BLaER1 treated with 17β-estradiol and CSF1 and Interleukin-3, amounts not matched to agents 10 nM and 100 nM (cell line): ENCODE measurements around the gene IQSEC3.

ENCODE experiments used
- H3K27ac ChIP-seq, 11 experiments: shearing (Covaris generic); formaldehyde crosslinking; 2 replicates each; pipeline ENCODE4 v1.8.1; 2022
- H3K27me3 ChIP-seq, 11 experiments: shearing (Covaris generic); formaldehyde crosslinking; 2 replicates each; pipeline ENCODE4 v1.8.1; 2022
- H3K36me3 ChIP-seq, 11 experiments: shearing (Covaris generic); formaldehyde crosslinking; 2 replicates each; pipeline ENCODE4 v1.8.1; 2022
- H3K4me1 ChIP-seq, 10 experiments: shearing (Covaris generic); formaldehyde crosslinking; 2 replicates each; pipeline ENCODE4 v1.8.1; 2022
- H3K4me2 ChIP-seq, 11 experiments: shearing (Covaris generic); formaldehyde crosslinking; 2 replicates each; pipeline ENCODE4 v1.8.1; 2022
- H3K4me3 ChIP-seq, 10 experiments: shearing (Covaris generic); formaldehyde crosslinking; 2 replicates each; pipeline ENCODE4 v1.8.1; 2022
- H3K9ac ChIP-seq, 11 experiments: shearing (Covaris generic); formaldehyde crosslinking; 2 replicates each; pipeline ENCODE4 v1.8.1; 2022
- H3K9me3 ChIP-seq, 11 experiments: shearing (Covaris generic); formaldehyde crosslinking; replicated peaks in 1 of 11; 2 replicates each; pipeline ENCODE4 v1.8.1; 2022
- H4K20me1 ChIP-seq, 11 experiments: shearing (Covaris generic); formaldehyde crosslinking; 2 replicates each; pipeline ENCODE4 v1.8.1; 2022
- Cebpa-rat ChIP-seq, 11 experiments: shearing (Covaris generic); IDR thresholded peaks; 2 replicates each; pipeline ENCODE4 v1.8.1; 2022

IQSEC3 gene

DNA sequence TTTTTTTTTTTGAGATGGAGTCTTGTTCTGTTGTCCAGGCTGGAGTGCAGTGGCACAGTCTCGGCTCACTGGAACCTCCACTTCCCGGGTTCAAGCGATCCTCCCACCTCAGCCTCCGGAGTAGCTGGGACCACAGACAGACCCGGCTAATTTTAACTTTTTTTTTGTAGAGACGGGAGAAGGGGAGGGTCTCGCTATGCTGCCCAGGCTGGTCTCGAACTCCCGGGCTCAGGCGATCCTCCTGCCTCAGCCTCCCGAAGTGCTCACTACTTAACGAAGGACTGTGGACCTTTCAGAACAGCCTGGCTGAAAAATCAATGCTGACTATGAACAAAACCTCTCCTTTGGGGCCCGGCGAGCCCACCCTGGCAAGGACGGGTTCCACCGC lies 136.5 kb downstream of the IQSEC3 start:
- Histone ChIP-seq H3K9ac (no peak overlapping the region), H3K4me2 (no peak overlapping the region), H3K27ac (no peak overlapping the region), H3K9me3 (no peaks in the 10 kb centered on the region), H3K4me3 (no peak overlapping the region), H3K4me1 (no peaks in the 10 kb centered on the region), H4K20me1 (no peaks in the 10 kb centered on the region; a peak in 1 of 22 replicates), H3K36me3 (no peaks in the 10 kb centered on the region; a peak in 1 of 22 replicates), H3K27me3 (no peaks in the 10 kb centered on the region)
- no peak for TF ChIP-seq Cebpa-rat (IDR thresholded peaks at IDR 0.05)

DNA sequence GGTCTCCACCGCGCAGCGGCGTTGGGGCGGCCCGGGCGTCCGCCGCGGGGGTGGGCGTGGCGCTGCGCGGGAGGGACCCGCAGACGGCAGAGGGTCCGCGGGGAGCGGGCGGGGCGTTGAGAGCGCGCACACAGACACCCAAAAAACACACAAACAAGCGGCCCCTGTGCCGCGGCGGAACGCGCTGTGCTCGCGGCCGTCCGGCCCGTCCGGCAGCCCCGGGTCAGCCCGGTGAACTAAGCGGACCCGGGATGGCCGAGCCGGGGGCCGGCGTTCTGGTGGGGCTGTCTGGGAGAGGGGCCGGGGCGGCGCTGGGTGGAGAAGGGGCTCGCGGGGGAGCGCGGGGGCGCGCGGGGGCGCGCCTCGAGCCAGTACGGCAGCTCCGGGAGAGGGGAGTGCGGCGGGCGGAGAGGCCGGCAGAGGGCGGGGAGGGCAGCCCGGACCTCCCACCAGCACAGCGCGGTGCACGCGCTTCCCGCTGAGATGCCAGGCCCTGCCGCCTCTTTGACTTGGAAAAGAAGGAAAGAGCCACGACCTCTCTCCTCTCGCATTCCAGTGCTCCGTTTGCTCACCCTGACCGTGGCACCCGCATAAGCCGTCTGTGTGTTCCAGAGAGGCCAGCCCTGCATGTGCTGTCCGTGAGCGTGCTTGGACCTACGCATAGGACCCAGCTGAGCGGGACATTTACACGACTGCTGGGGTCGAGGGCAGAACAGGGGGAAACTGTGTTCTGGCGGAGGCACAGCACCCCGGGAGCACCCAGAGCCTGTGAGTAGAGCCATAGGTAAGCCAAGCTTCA lies 137.1 kb downstream of the IQSEC3 start:
- no peak for TF ChIP-seq Cebpa-rat (IDR thresholded peaks at IDR 0.05)
- Histone ChIP-seq H3K36me3 (no peaks in the 10 kb centered on the region; a peak in 1 of 22 replicates), H3K27ac (no peak overlapping the region), H3K4me2 (no peak overlapping the region), H3K4me3 (no peak overlapping the region), H3K9me3 (no peaks in the 10 kb centered on the region), H3K27me3 (no peaks in the 10 kb centered on the region), H3K4me1 (no peaks in the 10 kb centered on the region), H4K20me1 (no peaks in the 10 kb centered on the region; a peak in 1 of 22 replicates), H3K9ac (no peak overlapping the region)

- TF ChIP-seq Cebpa-rat (IDR thresholded peaks at IDR 0.05): no peak
- Histone ChIP-seq H3K36me3 (no peaks in the 10 kb centered on the region; a peak in 1 of 22 replicates), H4K20me1 (no peaks in the 10 kb centered on the region; a peak in 1 of 22 replicates), H3K9me3 (no peaks in the 10 kb centered on the region), H3K4me2 (no peak overlapping the region), H3K9ac (no peak overlapping the region), H3K4me1 (0 out of 20 replicates have a peak, but pooled peaks cover 0 to 4% (median 0%) of the 10 kb centered on the region in 10 experiments), H3K27me3 (no peaks in the 10 kb centered on the region), H3K4me3 (no peak overlapping the region), H3K27ac (no peak overlapping the region)
Observed at GRCh38 chr12:204261-204678, 137.7 kb downstream of the IQSEC3 start.

DNA sequence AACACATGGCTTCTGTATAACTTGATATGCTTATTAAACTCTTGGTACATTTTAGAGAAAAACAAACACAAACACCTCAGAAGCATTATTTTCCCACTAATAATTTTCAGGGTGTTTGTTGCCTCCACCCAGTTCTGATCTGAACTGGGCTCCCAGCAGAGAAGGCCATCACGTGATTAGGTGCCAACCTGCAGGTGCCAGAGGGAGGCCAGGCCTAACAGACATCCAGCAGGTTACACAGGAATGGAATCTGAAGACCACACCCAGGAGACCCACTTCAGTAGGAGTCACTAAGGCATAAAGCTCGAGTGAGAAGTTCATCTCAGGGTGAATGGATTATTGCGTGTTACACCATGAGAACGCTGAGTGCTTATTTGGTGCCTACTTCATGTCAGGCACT lies 138.5 kb downstream of the IQSEC3 start:
- no peak overlapping the region for H3K9ac ChIP-seq
- TF ChIP-seq Cebpa-rat (IDR thresholded peaks at IDR 0.05): no peak
- no peaks in the 10 kb centered on the region for H3K9me3 ChIP-seq
- H3K27me3 ChIP-seq: no peaks in the 10 kb centered on the region
- H3K4me2 ChIP-seq: no peak overlapping the region
- H3K4me1 ChIP-seq: 0 out of 20 replicates have a peak, but pooled peaks cover 0 to 4% (median 0%) of the 10 kb centered on the region in 10 experiments
- no peaks in the 10 kb centered on the region for H4K20me1 ChIP-seq
- no peak overlapping the region for H3K4me3 ChIP-seq
- no peaks in the 10 kb centered on the region; a peak in 1 of 22 replicates for H3K36me3 ChIP-seq
- H3K27ac ChIP-seq: no peak overlapping the region

- Histone ChIP-seq H3K27me3 (no peaks in the 10 kb centered on the region), H3K36me3 (no peaks in the 10 kb centered on the region; a peak in 1 of 22 replicates), H3K9ac (no peak overlapping the region), H3K4me3 (no peak overlapping the region), H3K27ac (no peak overlapping the region), H3K9me3 (no peaks in the 10 kb centered on the region), H3K4me1 (peaks cover under 1 to 20% (median 8%) of the 10 kb centered on the region in 10 experiments; a peak in 19 of 20 replicates), H4K20me1 (no peaks in the 10 kb centered on the region), H3K4me2 (no peak overlapping the region)
- TF ChIP-seq Cebpa-rat (IDR thresholded peaks at IDR 0.05): no peak
Observed at GRCh38 chr12:206746-207440, 140.3 kb downstream of the IQSEC3 start.

GRCh38 chr12:207804-208203 lies 141.2 kb downstream of the IQSEC3 start:
- TF ChIP-seq Cebpa-rat (IDR thresholded peaks at IDR 0.05): no peak
- H3K9ac ChIP-seq: no peak overlapping the region
- no peaks in the 10 kb centered on the region for H4K20me1 ChIP-seq
- no peak overlapping the region for H3K4me3 ChIP-seq
- no peaks in the 10 kb centered on the region for H3K9me3 ChIP-seq
- no peaks in the 10 kb centered on the region for H3K36me3 ChIP-seq
- no peak overlapping the region for H3K27ac ChIP-seq
- no peak overlapping the region for H3K4me2 ChIP-seq
- no peaks in the 10 kb centered on the region for H3K27me3 ChIP-seq
- H3K4me1 ChIP-seq: peaks cover 10 to 29% (median 17%) of the 10 kb centered on the region in 10 experiments

DNA sequence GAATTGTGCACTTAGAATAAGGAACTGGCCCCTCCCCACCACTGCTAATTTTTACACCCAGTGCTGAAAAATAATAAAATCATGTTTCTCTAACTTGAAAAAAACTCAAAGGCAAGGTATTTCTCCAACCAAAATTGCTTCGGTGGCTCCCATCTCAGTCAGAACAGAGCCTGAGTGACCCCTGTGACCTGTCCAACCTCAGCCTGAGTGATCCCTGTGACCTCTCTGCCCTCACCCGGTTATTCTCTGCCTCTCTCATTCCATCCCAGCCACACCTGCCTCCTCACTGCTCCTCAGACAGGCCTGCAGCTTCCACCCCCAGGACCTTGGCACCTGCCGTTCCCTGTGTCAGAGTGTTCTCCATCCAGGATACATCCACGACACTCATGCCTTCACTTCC lies 142.2 kb downstream of the IQSEC3 start:
- Histone ChIP-seq H3K4me3 (no peak overlapping the region), H4K20me1 (no peaks in the 10 kb centered on the region), H3K27ac (no peak overlapping the region), H3K9ac (no peak overlapping the region; a peak in 1 of 22 replicates), H3K4me1 (peaks cover 20 to 39% (median 27%) of the 10 kb centered on the region in 10 experiments), H3K36me3 (no peaks in the 10 kb centered on the region), H3K4me2 (no peak overlapping the region), H3K9me3 (no peaks in the 10 kb centered on the region), H3K27me3 (peaks cover 0 to 10% (median 0%) of the 10 kb centered on the region in 11 experiments; a peak in 3 of 22 replicates)
- no peak for TF ChIP-seq Cebpa-rat (IDR thresholded peaks at IDR 0.05)

- no peak for TF ChIP-seq Cebpa-rat (IDR thresholded peaks at IDR 0.05)
- Histone ChIP-seq H3K4me2 (no peak overlapping the region), H3K4me3 (no peak overlapping the region), H3K27me3 (peaks cover 0 to 11% (median 0%) of the 10 kb centered on the region in 11 experiments; a peak in 3 of 22 replicates), H4K20me1 (no peaks in the 10 kb centered on the region), H3K9ac (no peak overlapping the region; a peak in 1 of 22 replicates), H3K36me3 (no peaks in the 10 kb centered on the region), H3K9me3 (no peaks in the 10 kb centered on the region), H3K27ac (no peak overlapping the region), H3K4me1 (peaks cover 24 to 43% (median 31%) of the 10 kb centered on the region in 10 experiments)
Observed at GRCh38 chr12:209246-209645, 142.7 kb downstream of the IQSEC3 start.

GRCh38 chr12:209851-210250 lies 143.3 kb downstream of the IQSEC3 start:
- H3K4me3 ChIP-seq: no peak overlapping the region
- H3K4me1 ChIP-seq: peaks cover 28 to 49% (median 37%) of the 10 kb centered on the region in 10 experiments
- peaks cover 0 to 11% (median 0%) of the 10 kb centered on the region in 11 experiments; a peak in 3 of 22 replicates for H3K27me3 ChIP-seq
- no peaks in the 10 kb centered on the region for H4K20me1 ChIP-seq
- H3K4me2 ChIP-seq: no peak overlapping the region
- no peaks in the 10 kb centered on the region for H3K9me3 ChIP-seq
- no peak overlapping the region for H3K27ac ChIP-seq
- no peak for TF ChIP-seq Cebpa-rat (IDR thresholded peaks at IDR 0.05)
- H3K9ac ChIP-seq: no peak overlapping the region
- no peaks in the 10 kb centered on the region for H3K36me3 ChIP-seq
